Prostate gland (tissue), 2 donors: Measurements from ENCODE around the gene SND1.

Source experiments
- CTCF ChIP-seq, 4 experiments: fragments of 200-600 bp in 2 of 4; fragments of 450-650 bp in 2 of 4; sonication (generic) in 2 of 4; IDR thresholded peaks; 1 replicate in 3 of 4; 2 replicates in 1 of 4; pipeline ENCODE4 v1.5.1; 2016 to 2019; ENCODE audit warnings: antibody characterized with exemption in 4 of 4, mild to moderate bottlenecking in 2 of 4, moderate library complexity in 2 of 4
- POLR2A ChIP-seq: fragments of 450-650 bp; IDR thresholded peaks from one replicate; pipeline ENCODE4 v1.6.1; 2016; ENCODE audit warnings: antibody characterized with exemption, mild to moderate bottlenecking
- POLR2AphosphoS5 ChIP-seq: sonication (generic); formaldehyde crosslinking; IDR thresholded peaks from one replicate; pipeline ENCODE4 v1.6.1; 2017; ENCODE audit warnings: antibody characterized with exemption

GRCh38 chr7:127690806-127691205, 38.8 kb downstream of the SND1 start:
- TF ChIP-seq POLR2A = no peak
- no peak for TF ChIP-seq CTCF (IDR thresholded peaks at IDR 0.05)
- no peak for TF ChIP-seq POLR2AphosphoS5
